Astrocyte (in vitro differentiated cells and primary cell): ENCODE results near the gene ABCC3.

Experiments
- EZH2 ChIP-seq: IDR thresholded peaks from 2 replicates; pipeline ENCODE4 v1.6.1; 2012; ENCODE audit warnings: mild to moderate bottlenecking, low read length, inconsistent platforms; ENCODE audit not compliant: insufficient read depth
- TF ChIP-seq, protein P1 (sequence below): IDR thresholded peaks from 2 replicates; pipeline ENCODE4 v1.5.1; 2011; ENCODE audit warnings: low read depth, mild to moderate bottlenecking, inconsistent platforms, low read length, moderate library complexity; ENCODE audit not compliant: insufficient read depth

- TF ChIP-seq, protein P1, sequence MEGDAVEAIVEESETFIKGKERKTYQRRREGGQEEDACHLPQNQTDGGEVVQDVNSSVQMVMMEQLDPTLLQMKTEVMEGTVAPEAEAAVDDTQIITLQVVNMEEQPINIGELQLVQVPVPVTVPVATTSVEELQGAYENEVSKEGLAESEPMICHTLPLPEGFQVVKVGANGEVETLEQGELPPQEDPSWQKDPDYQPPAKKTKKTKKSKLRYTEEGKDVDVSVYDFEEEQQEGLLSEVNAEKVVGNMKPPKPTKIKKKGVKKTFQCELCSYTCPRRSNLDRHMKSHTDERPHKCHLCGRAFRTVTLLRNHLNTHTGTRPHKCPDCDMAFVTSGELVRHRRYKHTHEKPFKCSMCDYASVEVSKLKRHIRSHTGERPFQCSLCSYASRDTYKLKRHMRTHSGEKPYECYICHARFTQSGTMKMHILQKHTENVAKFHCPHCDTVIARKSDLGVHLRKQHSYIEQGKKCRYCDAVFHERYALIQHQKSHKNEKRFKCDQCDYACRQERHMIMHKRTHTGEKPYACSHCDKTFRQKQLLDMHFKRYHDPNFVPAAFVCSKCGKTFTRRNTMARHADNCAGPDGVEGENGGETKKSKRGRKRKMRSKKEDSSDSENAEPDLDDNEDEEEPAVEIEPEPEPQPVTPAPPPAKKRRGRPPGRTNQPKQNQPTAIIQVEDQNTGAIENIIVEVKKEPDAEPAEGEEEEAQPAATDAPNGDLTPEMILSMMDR, result no peak
- TF ChIP-seq EZH2, result no peak
These were observed 3.9 kb downstream of the ABCC3 start for GRCh38 chr17:50638606-50638965.
